SK-N-SH (cell line): ENCODE measurements around the gene TBC1D1. TPM values are rescaled to one million over a fixed set of nuclear protein-coding genes. Genes with fewer than 3 reads are reported as not detected.

Source experiments
- CTCF ChIA-PET: fragments of 300-600, 350-600 bp; formaldehyde crosslinking; extraction: SDS; loops from one replicate; lab custom pipeline; 2021; lab: Yijun Ruan, JAX
- POLR2A ChIA-PET: fragments of 350-600 bp; sonication (Branson Sonifier 250); formaldehyde crosslinking; extraction: SDS; loops from one replicate; lab custom pipeline; 2020; ENCODE audit warnings: antibody characterized with exemption, inconsistent platforms; lab: Yijun Ruan, JAX
- DNase-seq: peaks from one replicate; pipeline ENCODE4 v3.0.0; 2012
- H2AFZ ChIP-seq: fragments of 200-600 bp; sonication (generic); 2 replicates; pipeline ENCODE4 v1.8.1; 2016; ENCODE audit warnings: antibody characterized with exemption, mild to moderate bottlenecking, low read depth
- H3F3A ChIP-seq: fragments of 200-600 bp; sonication (generic); replicated peaks from 2 replicates; pipeline ENCODE3; 2016; ENCODE audit warnings: antibody characterized with exemption, mild to moderate bottlenecking; ENCODE audit not compliant: insufficient read depth
- H3K27ac ChIP-seq, 2 experiments: fragments of 200-500 bp in 1 of 2; fragments of 200-600 bp in 1 of 2; sonication (Bioruptor generic) in 1 of 2; sonication (generic), shearing (Covaris generic) in 1 of 2; 2 replicates each; pipeline versions ENCODE4 v1.5.1 to v1.6.1; 2014 to 2016; ENCODE audit warnings: low read depth in 2 of 2, inconsistent platforms in 1 of 2, low read length in 1 of 2, mild to moderate bottlenecking in 1 of 2, mixed read lengths in 1 of 2
- H3K27me3 ChIP-seq: fragments of 200-600 bp; sonication (generic), shearing (Covaris generic); 2 replicates; pipeline ENCODE4 v1.6.1; 2016; ENCODE audit warnings: mixed run types; ENCODE audit not compliant: insufficient read depth
- H3K36me3 ChIP-seq, 2 experiments: fragments of 200-500 bp in 1 of 2; fragments of 200-600 bp in 1 of 2; sonication (Bioruptor generic) in 1 of 2; sonication (generic) in 1 of 2; replicated peaks in 1 of 2; 2 replicates each; pipeline versions ENCODE3 to v1.5.1; 2014 to 2016; ENCODE audit warnings: low read length in 1 of 2, mild to moderate bottlenecking in 1 of 2; ENCODE audit not compliant: insufficient read depth in 2 of 2, control insufficient read depth in 1 of 2
- H3K4me1 ChIP-seq, 2 experiments: fragments of 200-500 bp in 1 of 2; fragments of 200-600 bp in 1 of 2; sonication (Bioruptor generic) in 1 of 2; sonication (generic), shearing (Covaris generic) in 1 of 2; 2 replicates each; pipeline versions ENCODE4 v1.5.1 to v1.6.1; 2014 to 2016; ENCODE audit warnings: low read depth in 1 of 2, low read length in 1 of 2, mixed run types in 1 of 2; ENCODE audit not compliant: insufficient read depth in 2 of 2, control insufficient read depth in 1 of 2
- H3K4me2 ChIP-seq: fragments of 200-600 bp; sonication (generic), shearing (Covaris generic); 2 replicates; pipeline ENCODE4 v1.6.1; 2017; ENCODE audit warnings: mixed run types
- H3K4me3 ChIP-seq, 2 experiments: fragments of 200-500 bp in 1 of 2; fragments of 200-600 bp in 1 of 2; sonication (Bioruptor generic) in 1 of 2; sonication (generic), shearing (Covaris generic) in 1 of 2; 2 replicates each; pipeline versions ENCODE4 v1.5.1 to v1.8.1; 2014 to 2016; ENCODE audit warnings: low read depth in 2 of 2, inconsistent platforms in 1 of 2, low read length in 1 of 2, mild to moderate bottlenecking in 1 of 2, mixed read lengths in 1 of 2, moderate library complexity in 1 of 2
- H3K79me2 ChIP-seq: fragments of 200-600 bp; sonication (generic); 2 replicates; pipeline ENCODE4 v1.8.1; 2017; ENCODE audit warnings: mild to moderate bottlenecking; ENCODE audit not compliant: insufficient read depth
- H3K9ac ChIP-seq: fragments of 200-600 bp; sonication (generic); 2 replicates; pipeline ENCODE4 v1.6.1; 2017; ENCODE audit warnings: mixed run types
- H3K9me2 ChIP-seq: fragments of 200-600 bp; sonication (generic); 2 replicates; pipeline ENCODE4 v1.6.1; 2017; ENCODE audit warnings: mixed run types
- H3K9me3 ChIP-seq: fragments of 200-600 bp; sonication (generic); 2 replicates; pipeline ENCODE4 v1.6.1; 2017; ENCODE audit warnings: mixed run types, mild to moderate bottlenecking, moderate library complexity
- H4K20me1 ChIP-seq: fragments of 200-600 bp; sonication (generic); 2 replicates; pipeline ENCODE4 v1.6.1; 2017; ENCODE audit warnings: mild to moderate bottlenecking, mixed run types; ENCODE audit not compliant: insufficient read depth
- CTCF ChIP-seq: fragments of 200-600 bp; sonication (generic); IDR thresholded peaks from 2 replicates; pipeline ENCODE4 v1.6.1; 2017; ENCODE audit warnings: antibody characterized with exemption, mild to moderate bottlenecking, moderate library complexity
- ELF1 ChIP-seq: IDR thresholded peaks from 2 replicates; pipeline ENCODE4 v1.4.0; 2012
- FOXJ3 ChIP-seq: sonication (generic); formaldehyde crosslinking; IDR thresholded peaks from 2 replicates; pipeline ENCODE4 v1.5.1; 2020; ENCODE audit warnings: mild to moderate bottlenecking, missing genetic modification reagents
- FOXM1 ChIP-seq: IDR thresholded peaks from 2 replicates; pipeline ENCODE4 v1.4.0; 2012; ENCODE audit warnings: low read depth, mild to moderate bottlenecking
- GABPA ChIP-seq: IDR thresholded peaks from 2 replicates; pipeline ENCODE4 v1.4.0; 2012; ENCODE audit warnings: low read depth, mild to moderate bottlenecking
- MXI1 ChIP-seq: IDR thresholded peaks from 2 replicates; pipeline ENCODE4 v1.6.1; 2012; ENCODE audit warnings: mild to moderate bottlenecking, low read depth, low read length, improper control_type of control experiment
- POLR2AphosphoS5 ChIP-seq: IDR thresholded peaks from 2 replicates; pipeline ENCODE4 v1.6.1; 2012; ENCODE audit warnings: low read depth, low read length
- RCOR1 ChIP-seq: fragments of 150-350 bp; IDR thresholded peaks from 2 replicates; pipeline ENCODE4 v1.6.1; 2017; ENCODE audit warnings: antibody characterized with exemption, low read length
- RFX5 ChIP-seq: IDR thresholded peaks from 2 replicates; pipeline ENCODE4 v1.6.1; 2012; ENCODE audit warnings: mild to moderate bottlenecking, improper control_type of control experiment, low read length
- RXRA ChIP-seq: IDR thresholded peaks from 2 replicates; pipeline ENCODE4 v1.4.0; 2012; ENCODE audit warnings: low read depth, mild to moderate bottlenecking, borderline replicate concordance
- SIN3A ChIP-seq: IDR thresholded peaks from 2 replicates; pipeline ENCODE4 v1.6.1; 2012; ENCODE audit warnings: low read depth, mild to moderate bottlenecking, low read length, moderate library complexity, borderline replicate concordance
- SMC3 ChIP-seq: IDR thresholded peaks from 2 replicates; pipeline ENCODE4 v1.6.1; 2012; ENCODE audit warnings: low read depth, low read length, improper control_type of control experiment
- TCF12 ChIP-seq: IDR thresholded peaks from 2 replicates; pipeline ENCODE4 v1.4.0; 2012
- TEAD4 ChIP-seq: IDR thresholded peaks from 2 replicates; pipeline ENCODE4 v1.4.0; 2012; ENCODE audit warnings: mild to moderate bottlenecking, borderline replicate concordance; ENCODE audit not compliant: insufficient read depth
- USF1 ChIP-seq: IDR thresholded peaks from 2 replicates; pipeline ENCODE4 v1.4.0; 2012; ENCODE audit warnings: low read depth, borderline replicate concordance
- WGBS: methylation state at CpG from one replicate; pipeline ENCODE4 v1.1.6; 2017; ENCODE audit warnings: low lambda C conversion rate; 5-methylcytosine and 5-hydroxymethylcytosine counted together
- polyA plus RNA-seq, 3 experiments: library from polyadenylated mRNA; depleted of rRNA; stranded (reverse); fragments of >200 nt; gene quantifications; 2 replicates each; pipeline ENCODE4 v1.2.3, GENCODE V29; 2012
- TF ChIP-seq, protein P1 (sequence below): IDR thresholded peaks from 2 replicates; pipeline ENCODE4 v1.4.0; 2012; ENCODE audit warnings: low read depth
- TF ChIP-seq, protein P2 (sequence below): IDR thresholded peaks from 2 replicates; pipeline ENCODE4 v1.4.0; 2012; ENCODE audit warnings: low read depth, borderline replicate concordance

TBC1D1 gene
- polyA plus RNA-seq, 1 of the 3 experiments (the other 2 are of a cell fraction): 29.8 TPM

DNA sequence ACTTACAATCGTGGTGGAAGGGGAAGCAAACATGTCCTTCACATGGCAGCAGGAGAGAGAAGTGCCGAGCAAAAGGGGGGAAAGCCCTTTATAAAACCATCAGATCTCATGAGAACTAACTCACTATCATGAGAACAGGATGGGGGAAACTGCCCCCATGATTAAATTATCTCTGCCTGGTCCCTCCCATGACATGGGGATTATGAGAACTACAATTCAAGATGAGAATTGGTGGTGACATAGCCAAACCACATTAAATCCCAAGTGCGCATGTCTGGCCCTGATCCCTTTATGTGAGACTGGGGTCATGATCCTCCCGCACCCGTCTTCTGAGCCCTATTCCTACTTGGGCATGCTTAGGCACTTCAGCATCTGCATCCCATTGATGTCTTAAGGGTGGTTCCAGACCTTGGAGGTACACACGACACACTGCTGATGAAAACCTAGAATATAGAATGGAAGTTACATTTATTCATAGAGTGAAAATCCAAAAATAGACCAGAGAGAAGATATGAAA is 185.3 kb downstream of the TBC1D1 start:
- no peaks in the 10 kb centered on the region for H3K27me3 ChIP-seq
- no peaks in the 10 kb centered on the region for H3K79me2 ChIP-seq
- H3K9me3 ChIP-seq: no peaks in the 10 kb centered on the region
- DNase-seq: no peak
- no peak overlapping the region for H3K4me3 ChIP-seq
- POLR2A ChIA-PET: no interaction called here
- 94% methylated on average over 6 of the region's 6 CpGs for WGBS
- H3K27ac ChIP-seq: peak overlapping the region in 1 of 2 experiments; percentile 11; a peak in 1 of 4 replicates
- H3F3A ChIP-seq: peaks cover 9% of the 10 kb centered on the region
- H3K9me2 ChIP-seq: no peaks in the 10 kb centered on the region
- H4K20me1 ChIP-seq: no peaks in the 10 kb centered on the region
- no peak overlapping the region for H3K9ac ChIP-seq
- H2AFZ ChIP-seq: no peak overlapping the region
- peaks cover 0 to 5% of the 10 kb centered on the region in 2 experiments for H3K36me3 ChIP-seq
- no peak for TF ChIP-seq RXRA
- TF ChIP-seq GABPA: no peak
- TF ChIP-seq, protein P1, sequence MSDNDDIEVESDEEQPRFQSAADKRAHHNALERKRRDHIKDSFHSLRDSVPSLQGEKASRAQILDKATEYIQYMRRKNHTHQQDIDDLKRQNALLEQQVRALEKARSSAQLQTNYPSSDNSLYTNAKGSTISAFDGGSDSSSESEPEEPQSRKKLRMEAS: no peak
- no peak for TF ChIP-seq TCF12
- TF ChIP-seq, all 33 proteins: peak for 0
- Histone ChIP-seq H3K4me2 (no peak overlapping the region), H3K4me1 (peaks cover 0 to 9% of the 10 kb centered on the region in 2 experiments; a peak in 3 of 4 replicates)
- CTCF ChIA-PET: interaction anchor here (1.1 kb wide), 1 partner anchor 14 kb away, joined by 3 read pairs; no protein-coding TSS in a partner anchor

DNA sequence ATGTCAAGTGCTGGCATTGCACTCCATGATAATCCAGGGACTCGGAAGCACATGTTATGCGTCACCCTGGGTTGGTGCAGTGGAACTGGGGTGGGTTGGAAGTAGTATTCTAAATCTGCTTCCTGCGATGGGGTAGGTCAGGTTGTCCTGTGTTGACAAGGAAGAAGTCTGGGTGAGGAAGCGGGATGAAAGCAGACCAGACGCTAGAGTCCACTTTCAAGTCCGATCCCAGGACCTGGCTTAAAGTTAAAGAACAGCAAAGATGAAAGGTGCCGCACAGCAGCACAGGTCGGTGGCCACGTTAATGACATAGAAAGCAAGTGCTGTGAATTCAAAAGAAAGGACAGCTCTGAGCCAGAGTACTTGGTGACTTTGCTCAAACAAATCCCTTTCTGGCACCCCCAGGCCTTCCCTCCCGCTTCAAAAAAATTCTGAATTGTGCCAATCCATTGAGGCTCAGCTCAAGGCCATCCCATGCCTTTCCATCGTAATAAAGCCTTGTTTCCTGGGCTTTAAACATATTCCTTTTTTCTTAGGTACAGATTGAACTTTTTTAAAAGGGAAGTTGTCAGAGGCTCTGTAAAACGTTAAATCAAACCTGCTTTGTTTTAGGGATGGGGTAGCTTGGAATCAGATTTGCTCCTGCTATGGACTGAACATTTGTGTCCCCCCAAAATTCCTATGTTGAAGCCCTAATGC is 187.1 kb downstream of the TBC1D1 start:
- CTCF ChIA-PET: interaction anchor here (1.3 to 1.5 kb wide), 2 partner anchors 9 to 16 kb away, joined by 3 to 4 read pairs; no protein-coding TSS in a partner anchor
- H4K20me1 ChIP-seq: no peaks in the 10 kb centered on the region
- no peaks in the 10 kb centered on the region for H3K27me3 ChIP-seq
- peak overlapping the region in 1 of 2 experiments; percentile 94; a peak in 2 of 4 replicates for H3K27ac ChIP-seq
- H3K4me3 ChIP-seq: no peak overlapping the region
- H3K9me3 ChIP-seq: no peaks in the 10 kb centered on the region
- H3K9me2 ChIP-seq: no peaks in the 10 kb centered on the region
- peak overlapping the region; percentile 54; the same call in 1 of the 2 replicates for H3K4me2 ChIP-seq
- 96% methylated on average over 12 of the region's 12 CpGs for WGBS
- no peak overlapping the region; the same call in 1 of the 2 replicates for H3K9ac ChIP-seq
- no peak for DNase-seq
- H3F3A ChIP-seq: peaks cover 9% of the 10 kb centered on the region
- H3K4me1 ChIP-seq: peaks cover 0 to 19% of the 10 kb centered on the region in 2 experiments; a peak in 2 of 4 replicates
- POLR2A ChIA-PET: no interaction called here
- no peaks in the 10 kb centered on the region for H3K79me2 ChIP-seq
- TF ChIP-seq MXI1 (no peak), RFX5 (no peak), FOXM1 (no peak), TEAD4 (no peak), CTCF (no peak), SMC3 (no peak), USF1 (no peak), SIN3A (no peak), FOXJ3 (CRISPR knock-in tag) (no peak), ELF1 (no peak), RXRA (no peak), POLR2AphosphoS5 (no peak), RCOR1 (no peak)
- TF ChIP-seq, protein P1: no peak
- TF ChIP-seq, protein P2, sequence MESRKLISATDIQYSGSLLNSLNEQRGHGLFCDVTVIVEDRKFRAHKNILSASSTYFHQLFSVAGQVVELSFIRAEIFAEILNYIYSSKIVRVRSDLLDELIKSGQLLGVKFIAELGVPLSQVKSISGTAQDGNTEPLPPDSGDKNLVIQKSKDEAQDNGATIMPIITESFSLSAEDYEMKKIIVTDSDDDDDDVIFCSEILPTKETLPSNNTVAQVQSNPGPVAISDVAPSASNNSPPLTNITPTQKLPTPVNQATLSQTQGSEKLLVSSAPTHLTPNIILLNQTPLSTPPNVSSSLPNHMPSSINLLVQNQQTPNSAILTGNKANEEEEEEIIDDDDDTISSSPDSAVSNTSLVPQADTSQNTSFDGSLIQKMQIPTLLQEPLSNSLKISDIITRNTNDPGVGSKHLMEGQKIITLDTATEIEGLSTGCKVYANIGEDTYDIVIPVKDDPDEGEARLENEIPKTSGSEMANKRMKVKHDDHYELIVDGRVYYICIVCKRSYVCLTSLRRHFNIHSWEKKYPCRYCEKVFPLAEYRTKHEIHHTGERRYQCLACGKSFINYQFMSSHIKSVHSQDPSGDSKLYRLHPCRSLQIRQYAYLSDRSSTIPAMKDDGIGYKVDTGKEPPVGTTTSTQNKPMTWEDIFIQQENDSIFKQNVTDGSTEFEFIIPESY: no peak
- H2AFZ ChIP-seq: no peak overlapping the region
- H3K36me3 ChIP-seq: peaks cover 0 to 5% of the 10 kb centered on the region in 2 experiments
